PFSK-1 (cell line): ENCODE results near the gene NPW. TPM values are rescaled to one million over a fixed set of nuclear protein-coding genes. Genes with fewer than 3 reads are reported as not detected.
A peak's percentile ranks its signal among the peaks of the same experiment; 100 is the strongest.

Experiments used
- FOXP2 ChIP-seq: optimal IDR thresholded peaks from 2 replicates; pipeline ENCODE3; 2011; ENCODE audit warnings: borderline replicate concordance, control low read depth, inconsistent platforms; ENCODE audit not compliant: insufficient read depth; ENCODE audit errors: extremely low read length, extremely low read depth
- POLR2AphosphoS5 ChIP-seq: IDR thresholded peaks from 2 replicates; pipeline ENCODE4 v1.6.1; 2012; ENCODE audit warnings: low read depth, mild to moderate bottlenecking, control low read depth, low read length, moderate library complexity
- SIN3A ChIP-seq: IDR thresholded peaks from 2 replicates; pipeline ENCODE4 v1.6.1; 2012; ENCODE audit warnings: mild to moderate bottlenecking, low read length, moderate library complexity, borderline replicate concordance; ENCODE audit not compliant: insufficient read depth
- TAF1 ChIP-seq: IDR thresholded peaks from 2 replicates; pipeline ENCODE4 v1.6.1; 2012; ENCODE audit warnings: low read length, control low read depth, borderline replicate concordance; ENCODE audit not compliant: insufficient read depth
- polyA plus RNA-seq: library from polyadenylated mRNA; unstranded; fragments of >200 nt; gene quantifications from one replicate; pipeline ENCODE4 v1.2.1, GENCODE V29; 2012; ENCODE audit warnings: low read depth, missing spikeins; ENCODE audit not compliant: insufficient read length
- TF ChIP-seq, protein P1 (sequence below), 2 experiments: IDR thresholded peaks; 2 replicates each; pipeline versions ENCODE4 v1.6.1 to v1.8.0; 2011 to 2012; ENCODE audit warnings: low read depth in 2 of 2, low read length in 2 of 2, control low read depth in 1 of 2, inconsistent platforms in 1 of 2, mild to moderate bottlenecking in 1 of 2, moderate library complexity in 1 of 2; ENCODE audit not compliant: insufficient read depth in 1 of 2

NPW gene
- polyA plus RNA-seq: 2.7 TPM

DNA sequence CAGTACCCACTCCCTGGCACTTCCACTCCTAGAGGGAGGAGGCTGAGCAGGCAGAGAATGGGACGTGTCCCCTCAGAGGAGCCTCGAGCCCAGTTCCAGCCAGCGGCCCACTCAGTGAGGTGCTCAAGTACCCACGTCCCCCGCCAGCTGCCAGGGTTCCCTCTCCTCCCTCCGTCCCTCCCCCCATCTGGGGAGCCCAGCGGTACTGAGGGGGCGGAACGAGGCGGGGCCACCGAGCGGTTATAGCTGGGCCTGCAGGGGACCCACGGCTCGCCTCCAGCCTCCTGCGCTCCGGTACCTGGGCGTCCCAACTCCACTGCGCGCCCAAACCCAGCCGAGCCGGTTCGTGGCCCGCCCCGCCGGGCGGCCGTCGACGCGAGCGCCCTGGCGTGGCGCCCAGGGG lies at the start of gene NPW:
TSS of gene NPW (plus strand) at position 268 of the 403 bp plus-strand sequence.
- TF ChIP-seq TAF1: no peak
- no peak for TF ChIP-seq FOXP2
- TF ChIP-seq SIN3A: no peak
- TF ChIP-seq, protein P1, sequence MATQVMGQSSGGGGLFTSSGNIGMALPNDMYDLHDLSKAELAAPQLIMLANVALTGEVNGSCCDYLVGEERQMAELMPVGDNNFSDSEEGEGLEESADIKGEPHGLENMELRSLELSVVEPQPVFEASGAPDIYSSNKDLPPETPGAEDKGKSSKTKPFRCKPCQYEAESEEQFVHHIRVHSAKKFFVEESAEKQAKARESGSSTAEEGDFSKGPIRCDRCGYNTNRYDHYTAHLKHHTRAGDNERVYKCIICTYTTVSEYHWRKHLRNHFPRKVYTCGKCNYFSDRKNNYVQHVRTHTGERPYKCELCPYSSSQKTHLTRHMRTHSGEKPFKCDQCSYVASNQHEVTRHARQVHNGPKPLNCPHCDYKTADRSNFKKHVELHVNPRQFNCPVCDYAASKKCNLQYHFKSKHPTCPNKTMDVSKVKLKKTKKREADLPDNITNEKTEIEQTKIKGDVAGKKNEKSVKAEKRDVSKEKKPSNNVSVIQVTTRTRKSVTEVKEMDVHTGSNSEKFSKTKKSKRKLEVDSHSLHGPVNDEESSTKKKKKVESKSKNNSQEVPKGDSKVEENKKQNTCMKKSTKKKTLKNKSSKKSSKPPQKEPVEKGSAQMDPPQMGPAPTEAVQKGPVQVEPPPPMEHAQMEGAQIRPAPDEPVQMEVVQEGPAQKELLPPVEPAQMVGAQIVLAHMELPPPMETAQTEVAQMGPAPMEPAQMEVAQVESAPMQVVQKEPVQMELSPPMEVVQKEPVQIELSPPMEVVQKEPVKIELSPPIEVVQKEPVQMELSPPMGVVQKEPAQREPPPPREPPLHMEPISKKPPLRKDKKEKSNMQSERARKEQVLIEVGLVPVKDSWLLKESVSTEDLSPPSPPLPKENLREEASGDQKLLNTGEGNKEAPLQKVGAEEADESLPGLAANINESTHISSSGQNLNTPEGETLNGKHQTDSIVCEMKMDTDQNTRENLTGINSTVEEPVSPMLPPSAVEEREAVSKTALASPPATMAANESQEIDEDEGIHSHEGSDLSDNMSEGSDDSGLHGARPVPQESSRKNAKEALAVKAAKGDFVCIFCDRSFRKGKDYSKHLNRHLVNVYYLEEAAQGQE (IDR thresholded peaks at IDR 0.05; ENCODE audit: insufficient read depth in 1 of 2, low read depth in 2 of 2, low read length in 2 of 2): no peak
- TF ChIP-seq POLR2AphosphoS5: no peak

DNA sequence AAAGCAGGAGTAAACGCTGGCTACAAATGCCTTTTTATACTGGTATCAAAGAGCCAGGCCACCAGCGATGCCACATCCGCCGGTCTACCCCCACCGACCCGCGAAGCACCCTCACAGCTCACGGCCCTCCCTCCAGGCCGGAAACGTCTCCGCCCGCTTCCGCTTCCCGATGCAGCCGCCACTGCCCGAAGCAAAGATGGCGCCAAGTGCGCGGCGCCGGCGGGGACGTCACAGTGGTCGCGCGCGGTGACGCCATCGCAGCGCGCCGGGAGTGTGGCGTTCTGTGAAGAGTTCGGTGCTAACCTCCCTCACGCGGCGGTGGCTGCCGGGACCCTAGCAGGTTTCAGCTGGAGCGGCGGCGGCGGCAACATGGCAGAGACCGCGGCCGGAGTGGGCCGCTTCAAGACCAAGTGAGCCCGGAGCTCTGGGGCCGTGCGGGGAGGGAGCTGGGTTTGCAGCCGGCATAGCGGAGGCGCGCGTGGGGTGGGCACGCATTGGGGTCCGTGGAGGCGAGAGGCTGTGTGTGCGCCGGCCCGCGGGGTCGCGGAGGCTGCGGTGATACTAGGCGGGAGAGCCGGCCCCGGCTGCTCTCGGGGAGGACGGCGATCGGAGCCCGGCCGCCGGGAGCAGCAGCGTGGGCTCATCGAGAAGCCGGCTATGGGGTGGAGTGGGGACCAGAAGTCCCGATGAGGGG lies 47.6 kb upstream of the NPW start, which contains the start of gene TBL3:
TSS of gene TBL3 (plus strand) at position 258 of the 694 bp plus-strand sequence. CDS start at position 370, 112 bp downstream.
- peak; percentile 81 for TF ChIP-seq POLR2AphosphoS5
- TF ChIP-seq FOXP2: peak; percentile 99
- TF ChIP-seq TAF1: peak; percentile 80; the same call in 1 of the 2 replicates
- TF ChIP-seq, protein P1 (IDR thresholded peaks at IDR 0.05; ENCODE audit: insufficient read depth in 1 of 2, low read depth in 2 of 2, low read length in 2 of 2): peak in 1 of 2 experiments; percentile 29; a peak in 1 of 4 replicates
- no peak for TF ChIP-seq SIN3A

DNA sequence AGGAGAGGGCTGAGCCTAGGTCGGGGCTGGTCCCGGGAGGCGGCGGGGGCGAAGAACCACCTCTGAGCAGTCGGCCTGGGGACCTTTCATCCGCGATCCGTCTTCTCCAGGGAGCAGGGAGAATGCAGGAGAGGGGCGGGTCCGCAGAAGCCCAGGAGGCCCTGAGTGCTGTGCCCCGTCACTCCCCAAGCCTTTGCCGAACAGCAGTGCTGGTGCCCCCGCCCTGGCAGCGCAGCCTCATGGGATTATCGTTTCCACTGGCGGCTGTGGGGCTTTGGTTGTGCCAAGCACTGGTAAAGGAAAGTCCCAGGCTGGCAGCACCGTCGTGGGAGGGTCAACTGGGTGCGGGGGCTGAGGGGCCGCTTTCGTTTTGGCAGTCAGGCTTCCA lies 47.1 kb upstream of the NPW start:
- TF ChIP-seq SIN3A: no peak
- TF ChIP-seq POLR2AphosphoS5: no peak
- no peak for TF ChIP-seq TAF1
- TF ChIP-seq, protein P1 (IDR thresholded peaks at IDR 0.05; ENCODE audit: insufficient read depth in 1 of 2, low read depth in 2 of 2, low read length in 2 of 2): no peak
- TF ChIP-seq FOXP2: no peak

DNA sequence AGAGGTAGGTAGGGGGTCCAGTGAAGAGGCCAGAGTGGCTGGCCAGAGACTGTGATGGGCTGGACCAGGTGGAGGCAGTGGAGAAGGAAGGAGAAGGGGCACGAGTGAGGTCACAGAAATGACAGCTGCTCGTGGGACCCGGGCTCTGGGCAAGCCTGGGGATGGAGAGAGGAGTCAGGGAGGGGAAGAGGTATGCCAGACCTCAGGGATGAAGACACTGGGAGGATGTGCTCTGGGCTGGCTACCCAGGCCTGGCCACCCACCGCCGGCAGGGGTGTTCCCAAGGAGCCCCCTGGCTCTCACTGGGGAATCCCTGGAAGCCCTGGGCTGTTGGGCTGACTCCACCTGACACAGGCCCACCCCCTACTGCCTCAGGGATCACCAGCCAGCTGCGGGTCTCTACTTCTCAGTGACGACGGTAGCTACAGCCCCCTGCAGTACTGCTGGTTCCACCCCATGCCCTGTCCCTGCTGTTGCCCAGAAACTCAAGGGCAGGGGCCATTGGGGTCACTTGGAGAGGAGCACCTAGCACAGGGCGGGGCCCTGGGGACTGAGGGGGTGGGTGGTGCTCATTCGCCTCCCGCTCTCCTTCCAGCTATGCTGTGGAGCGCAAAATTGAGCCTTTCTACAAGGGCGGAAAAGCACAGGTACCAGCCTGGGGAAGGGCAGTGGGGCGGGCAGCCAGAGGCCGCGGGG lies 46.0 kb upstream of the NPW start:
- TF ChIP-seq FOXP2 (no peak), POLR2AphosphoS5 (no peak)
- TF ChIP-seq, protein P1 (IDR thresholded peaks at IDR 0.05; ENCODE audit: insufficient read depth in 1 of 2, low read depth in 2 of 2, low read length in 2 of 2): no peak
